Measurements from ENCODE around the gene LLGL2.
"Not testable (repeated sequence)": the region's sequence is repeated elsewhere in the genome, so short reads cannot be mapped to it uniquely, and the experiment has no call there.

Gene LLGL2

DNA sequence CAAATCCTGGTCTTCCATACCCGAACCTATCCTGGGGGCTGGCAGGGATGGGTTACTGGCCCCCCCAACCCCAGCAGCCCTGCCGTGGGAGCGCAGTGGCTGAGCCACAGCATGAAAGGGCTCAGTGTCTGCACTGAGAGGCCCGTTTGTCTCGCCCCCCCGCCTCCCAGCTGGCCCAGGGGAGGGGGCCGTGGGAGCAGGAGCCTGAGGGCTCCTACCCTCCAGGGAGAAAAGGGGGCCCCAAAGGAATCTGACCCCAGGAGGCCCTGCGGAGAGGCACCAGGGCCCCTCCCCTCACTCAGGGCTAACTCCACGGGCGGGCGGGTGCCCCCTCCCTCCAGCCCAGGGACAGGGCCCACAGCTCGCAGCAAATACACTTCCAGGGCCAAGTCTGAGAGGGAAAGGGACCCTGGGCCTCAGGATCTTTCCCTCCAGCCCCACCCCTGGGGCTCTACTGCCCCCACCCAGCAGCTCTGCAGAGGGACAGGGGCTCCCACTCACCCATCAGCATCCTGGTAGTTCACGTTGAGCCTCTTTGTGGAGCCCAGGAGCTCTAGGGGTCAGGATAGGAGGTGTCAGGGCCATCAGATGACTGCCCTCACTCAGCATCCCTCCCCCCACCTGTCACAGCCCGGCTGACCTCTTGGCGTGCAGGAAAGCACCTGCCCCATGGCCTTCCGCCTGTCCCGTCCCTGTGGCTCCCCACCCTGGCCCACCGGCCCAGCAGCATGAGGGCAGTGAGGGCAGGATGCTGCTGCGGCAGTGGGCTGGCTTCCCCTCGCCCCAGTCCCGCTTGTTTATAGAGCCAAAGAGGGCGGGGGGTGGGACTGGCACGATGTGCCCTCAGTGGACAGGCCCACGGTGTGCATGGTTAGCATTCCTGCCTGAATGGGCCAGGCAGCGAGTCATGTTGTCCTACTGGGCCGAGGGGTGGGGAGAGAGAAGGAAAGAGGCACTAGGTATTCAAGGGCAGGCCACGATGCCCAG is 17.5 kb upstream of the LLGL2 start:
- no peak for DNase-seq

DNA sequence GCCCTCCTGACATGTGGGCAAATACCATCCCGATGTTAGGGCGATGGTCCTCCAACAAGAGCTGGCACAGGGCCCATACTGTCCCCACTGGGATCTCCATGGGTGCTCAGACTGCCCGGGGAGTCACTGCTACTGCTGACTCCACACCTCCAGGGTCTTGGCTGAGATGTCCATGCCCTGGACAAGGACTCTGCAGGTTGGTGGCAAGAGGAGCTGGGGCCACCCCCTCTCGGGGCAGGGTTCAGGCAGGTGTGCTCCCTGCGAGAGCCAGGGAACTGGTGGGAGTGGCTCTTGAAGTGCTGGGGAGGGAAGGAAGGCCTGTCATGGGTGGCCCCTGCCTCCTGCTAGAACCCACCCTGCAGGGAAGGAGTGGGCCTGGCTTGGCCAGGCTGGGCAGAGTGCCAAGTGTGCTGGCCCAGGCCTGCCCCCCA is 16.6 kb upstream of the LLGL2 start:
- no peak for DNase-seq

DNA sequence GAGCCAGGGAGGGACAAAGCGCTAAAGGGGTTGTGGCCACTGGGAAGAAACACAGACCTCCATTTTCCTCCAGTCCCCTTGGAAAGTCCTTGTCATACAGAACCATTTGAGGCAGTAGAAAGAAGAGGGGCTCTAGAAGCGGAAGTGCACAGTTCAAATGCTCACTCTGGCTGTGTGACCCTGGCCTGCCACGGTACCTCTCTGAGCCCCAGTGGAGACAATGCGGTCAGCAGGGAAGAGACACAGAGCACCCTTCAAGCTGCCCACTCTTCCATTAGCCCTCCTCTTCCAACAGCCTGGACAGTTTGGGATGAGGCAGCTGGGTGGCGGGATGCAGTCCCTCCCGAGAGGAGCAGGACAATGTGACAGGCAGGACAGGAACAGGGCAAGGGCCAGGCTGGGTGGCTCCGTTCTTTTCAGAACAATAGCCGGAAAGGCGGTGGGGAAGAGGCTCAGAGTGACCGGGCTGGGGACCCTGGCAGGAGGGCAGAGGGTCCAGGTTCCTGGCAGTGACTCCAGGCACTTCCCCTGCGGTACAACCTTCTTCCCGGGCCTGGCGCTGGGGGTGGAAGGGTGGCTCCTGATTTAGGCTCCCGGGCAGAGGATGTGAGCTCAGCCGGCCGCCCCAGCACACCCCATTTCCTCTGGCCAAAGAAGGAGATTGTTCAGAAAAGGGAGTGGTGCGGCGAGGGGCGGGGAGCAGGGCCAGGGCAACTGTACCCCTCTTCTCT is 15.8 kb upstream of the LLGL2 start:
- no peak for DNase-seq

DNA sequence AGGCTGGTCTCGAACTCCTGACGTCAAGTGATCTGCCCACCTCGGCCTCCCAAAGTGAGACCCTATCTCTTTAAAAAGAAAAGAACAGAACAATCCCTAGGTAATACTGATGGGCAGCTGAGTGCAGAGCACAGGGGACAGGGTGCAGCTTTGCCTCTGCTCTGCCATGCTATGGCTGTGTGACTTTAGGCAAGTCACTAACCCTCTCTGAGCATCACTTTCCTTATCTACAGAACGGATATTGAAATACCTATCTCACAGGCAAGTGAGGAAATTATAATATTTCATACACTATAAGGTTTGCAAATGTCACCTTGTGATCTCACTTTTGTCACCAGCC is 14.3 kb upstream of the LLGL2 start:
- DNase-seq, result no peak

DNA sequence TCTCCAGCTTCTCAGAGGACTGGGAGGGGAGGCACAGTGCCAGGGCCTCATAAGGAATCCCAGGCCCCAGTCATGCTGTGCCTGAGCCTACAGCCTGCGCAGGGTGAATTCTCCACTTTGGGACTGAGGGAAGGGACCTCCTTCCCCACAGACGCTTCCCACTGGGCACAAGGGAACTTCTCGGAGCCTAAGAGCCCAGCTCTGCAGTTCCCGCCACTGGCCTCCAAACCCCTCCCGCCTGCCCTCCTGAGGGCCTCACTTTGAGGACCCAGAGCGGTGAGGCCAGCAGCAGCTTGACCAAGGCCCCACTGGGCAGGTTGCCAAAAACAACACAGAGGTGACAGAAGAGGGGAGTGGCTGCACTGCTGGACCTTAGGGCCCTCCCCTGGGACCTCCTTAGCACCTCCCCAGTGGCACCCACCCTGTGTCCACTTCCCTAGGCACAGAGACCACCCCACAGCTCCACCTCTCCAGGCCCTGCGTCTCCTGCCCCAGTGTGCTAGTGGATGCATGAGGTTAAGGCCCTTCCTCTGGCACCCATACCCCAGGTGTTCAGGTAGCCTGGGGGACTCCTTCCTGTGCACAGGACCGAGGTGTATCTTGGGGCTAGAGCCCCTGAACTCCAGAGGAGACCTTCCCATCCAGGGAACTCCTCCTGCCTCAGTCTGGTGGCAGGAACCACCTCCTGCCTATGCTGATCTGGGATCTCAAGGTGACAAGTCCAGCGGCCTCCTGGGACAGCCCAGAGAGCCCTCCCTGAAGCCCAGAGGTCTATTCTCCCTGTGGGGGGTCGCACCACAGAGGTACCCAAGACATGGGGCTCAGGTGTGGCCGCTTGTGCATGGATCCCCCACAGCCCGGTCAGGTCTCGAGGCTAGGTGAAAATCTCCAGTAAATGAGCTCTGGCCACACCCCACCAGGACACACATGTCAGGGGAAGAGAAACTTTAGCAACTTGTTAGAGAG is 13.6 kb upstream of the LLGL2 start:
- no peak for DNase-seq

DNA sequence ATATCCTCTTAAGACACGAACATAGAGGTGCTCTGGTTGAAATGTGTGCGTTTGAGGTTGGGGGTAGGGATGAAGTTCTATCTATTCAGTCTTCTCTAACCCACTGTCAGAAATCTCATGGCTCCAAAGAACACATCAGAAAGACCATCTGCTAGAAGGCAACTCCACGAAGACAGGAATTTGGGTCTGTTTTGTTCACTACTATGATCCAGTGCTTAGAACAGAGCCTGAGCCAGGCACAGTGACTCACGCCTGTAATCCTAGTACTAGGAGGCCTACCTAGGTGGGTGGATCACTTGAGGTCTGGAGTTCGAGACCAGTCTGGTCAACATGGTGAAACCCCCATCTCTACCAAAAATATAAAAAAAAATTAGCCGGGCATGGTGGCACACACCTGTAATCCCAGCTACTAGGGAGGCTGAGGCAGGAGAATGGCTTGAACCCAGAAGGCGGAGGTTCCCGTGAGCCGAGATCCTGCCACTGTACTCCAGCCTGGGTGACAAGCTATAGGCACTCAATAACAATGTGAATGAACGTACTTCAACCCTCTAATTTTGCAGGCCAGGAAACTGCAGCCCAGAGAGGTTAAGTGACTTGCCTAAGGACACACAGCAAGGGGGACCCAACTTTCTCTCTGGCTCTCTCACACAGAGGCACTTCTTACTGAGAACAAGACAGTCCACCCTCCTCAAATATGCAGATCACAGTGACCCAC is 12.4 kb upstream of the LLGL2 start:
- no peak for DNase-seq

DNA sequence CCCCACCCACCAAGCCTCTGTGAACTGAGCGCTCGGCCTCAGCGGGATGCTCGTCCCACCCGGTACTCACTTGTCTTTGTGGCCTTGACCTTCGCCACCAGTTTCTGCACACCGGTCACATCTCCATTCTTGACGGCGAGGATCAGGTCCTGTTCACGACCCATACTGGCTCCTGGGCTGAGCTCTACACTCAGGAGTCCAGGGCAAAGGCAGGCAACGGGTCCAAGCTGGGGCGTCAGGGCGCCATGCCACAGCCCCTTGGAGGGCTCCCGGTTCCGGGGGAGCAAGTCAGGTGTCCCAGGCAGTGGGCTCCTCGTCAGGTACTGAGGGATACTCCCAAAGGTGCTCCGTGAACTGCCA is 11.9 kb upstream of the LLGL2 start:
- no peak for DNase-seq

DNA sequence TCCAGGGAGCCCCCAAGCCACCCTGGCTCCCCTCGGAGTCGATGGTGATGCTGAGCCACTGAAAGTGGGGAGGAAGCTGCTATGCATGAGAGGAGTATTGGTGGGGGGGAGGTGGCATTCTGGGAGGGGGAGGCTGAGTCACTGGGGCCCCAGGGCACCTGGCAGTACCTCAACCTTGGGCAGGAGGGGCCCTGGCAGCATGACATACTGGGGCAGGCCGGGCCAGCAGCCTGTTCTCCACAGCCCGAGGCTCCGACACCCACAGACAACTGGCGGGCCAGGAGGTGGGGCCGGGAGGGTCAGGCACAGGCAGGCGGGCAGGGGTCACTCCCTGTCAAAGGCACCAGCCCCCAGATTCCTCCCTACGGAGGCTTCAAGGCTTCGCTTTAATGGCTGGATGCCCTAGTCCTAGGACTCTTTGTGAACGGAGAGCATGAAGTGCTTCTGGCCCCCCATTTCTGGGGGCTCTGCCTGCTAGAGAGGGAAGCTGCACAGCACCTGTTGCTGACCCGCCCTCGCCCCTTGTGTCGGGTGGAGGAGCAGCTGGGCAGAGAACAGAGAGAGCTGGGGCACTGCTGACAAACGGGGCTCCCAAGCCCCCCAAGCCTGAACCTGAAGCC is 11.1 kb upstream of the LLGL2 start:
- DNase-seq, result peak in 1 of 2 experiments; percentile 11

DNA sequence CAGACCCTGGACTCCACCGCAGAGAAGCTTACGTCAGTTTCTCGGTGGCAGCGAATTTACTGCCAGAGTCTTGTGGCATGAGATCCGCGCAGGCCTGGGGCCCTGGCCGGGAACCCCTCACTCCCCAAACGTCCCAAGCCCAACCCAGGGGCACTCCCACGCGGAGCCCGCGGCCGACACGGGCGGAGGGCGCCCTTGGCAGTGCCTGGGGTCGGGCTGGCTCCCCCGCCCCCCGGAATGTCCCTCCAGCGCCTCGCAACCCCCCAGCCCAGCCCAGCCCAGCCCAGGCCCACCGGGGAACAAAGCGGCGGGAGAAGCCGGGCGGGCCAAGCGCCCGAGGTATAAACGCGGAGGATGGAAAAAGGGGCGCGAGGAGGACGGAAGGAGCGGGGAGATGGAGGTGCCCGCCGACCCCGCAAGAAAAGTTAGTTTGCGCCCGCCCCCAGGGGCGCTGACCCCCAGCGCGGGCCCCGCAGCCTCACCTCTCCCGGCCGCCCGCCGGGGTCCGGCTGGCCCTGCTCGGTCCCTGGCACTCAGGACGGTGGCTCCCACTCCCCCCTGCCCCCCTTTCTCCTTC is 10.5 kb upstream of the LLGL2 start:
- no peak for DNase-seq

DNA sequence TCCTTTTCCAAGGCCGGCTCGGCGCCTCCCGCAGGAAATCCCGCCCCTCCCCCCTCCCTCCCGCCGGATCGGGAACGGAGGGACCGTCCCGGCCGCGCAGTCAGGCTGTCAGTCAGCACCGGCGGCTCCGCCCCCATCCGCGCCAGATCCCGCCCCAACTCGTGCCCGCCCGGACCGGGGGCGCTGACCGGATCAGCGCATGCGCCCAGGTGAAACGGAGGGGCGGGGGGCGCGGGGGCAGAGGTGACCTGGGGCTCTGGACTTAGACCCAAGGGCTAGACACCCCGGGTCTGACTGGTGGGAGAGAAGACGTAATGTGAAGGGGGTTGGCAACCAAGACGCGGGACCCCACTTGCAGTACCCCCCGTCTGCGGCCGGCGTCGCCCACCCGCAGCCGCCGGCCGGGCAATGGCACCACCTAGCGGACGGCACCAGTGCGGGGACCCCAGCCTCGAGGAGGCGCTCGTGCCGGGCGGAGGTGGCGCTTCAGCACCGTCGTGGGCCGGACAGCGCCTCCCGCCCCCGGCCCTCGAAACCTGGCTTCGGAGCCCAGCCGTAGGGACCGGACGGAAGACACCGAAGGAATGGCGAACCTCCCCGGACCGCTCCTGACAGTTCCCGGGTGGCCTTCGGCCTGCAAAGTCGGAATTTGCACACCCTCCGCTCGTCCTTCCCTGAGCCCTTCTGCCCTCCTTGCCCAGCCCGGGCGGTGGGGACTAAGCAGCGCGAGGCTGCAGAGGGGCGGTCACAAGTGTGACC is 9.8 kb upstream of the LLGL2 start, which contains the start of gene CASKIN2:
TSS of gene CASKIN2 (minus strand) at position 42 of the 759 bp plus-strand sequence. CDS start 1,733 bp downstream, outside the sequence.
- peak; percentile 76 to 86 for DNase-seq

DNA sequence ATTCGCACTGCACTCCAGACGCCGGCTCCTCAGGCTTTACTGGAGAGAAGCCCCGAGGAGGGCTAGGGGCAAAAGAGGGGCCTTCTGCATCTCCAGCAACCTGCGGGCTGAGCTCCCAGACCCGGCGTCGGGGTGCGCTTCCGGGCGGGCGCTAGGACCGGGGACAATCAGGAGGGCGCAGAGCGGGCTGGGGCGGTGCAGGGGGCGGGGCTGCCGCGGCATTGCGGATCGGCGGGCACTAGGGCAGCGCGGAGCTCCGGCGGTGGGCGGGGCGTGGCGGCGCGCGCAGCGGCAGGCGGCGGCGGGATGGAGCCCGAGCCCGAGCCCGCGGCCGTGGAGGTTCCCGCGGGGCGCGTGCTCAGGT is 9.3 kb upstream of the LLGL2 start, which contains the start of gene TSEN54:
TSS of gene TSEN54 (plus strand) at position 274 of the 364 bp plus-strand sequence. CDS start at position 307, 33 bp downstream.
- peak; percentile 92 to 97 for DNase-seq

DNA sequence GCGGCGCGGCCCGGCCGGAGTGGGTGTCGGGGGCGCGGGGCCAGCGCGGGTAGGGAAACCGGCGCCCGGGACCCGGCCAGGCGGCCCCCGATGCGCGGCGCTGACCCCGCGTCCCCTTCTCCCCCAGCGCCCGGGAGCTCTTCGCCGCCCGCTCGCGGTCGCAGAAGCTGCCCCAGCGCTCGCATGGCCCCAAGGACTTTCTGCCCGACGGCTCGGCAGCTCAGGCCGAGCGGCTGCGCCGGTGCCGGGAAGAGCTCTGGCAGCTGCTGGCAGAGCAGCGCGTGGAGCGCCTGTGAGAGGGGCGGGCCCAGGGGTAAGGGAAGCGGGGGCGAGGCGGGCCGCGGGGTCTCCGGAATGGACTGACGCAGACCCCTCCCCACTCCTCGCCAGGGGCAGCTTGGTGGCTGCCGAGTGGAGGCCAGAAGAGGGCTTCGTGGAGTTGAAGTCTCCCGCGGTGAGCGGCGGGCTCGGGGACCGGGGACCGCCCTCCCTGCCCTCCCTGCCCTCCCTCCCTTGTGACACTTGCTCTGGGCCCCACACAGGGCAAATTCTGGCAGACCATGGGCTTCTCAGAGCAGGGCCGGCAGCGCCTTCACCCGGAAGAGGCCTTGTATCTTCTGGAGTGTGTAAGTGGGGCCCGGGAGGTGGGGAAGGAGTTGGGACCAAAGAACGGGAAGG is 8.7 kb upstream of the LLGL2 start:
- peak; percentile 43 to 44 for DNase-seq

DNA sequence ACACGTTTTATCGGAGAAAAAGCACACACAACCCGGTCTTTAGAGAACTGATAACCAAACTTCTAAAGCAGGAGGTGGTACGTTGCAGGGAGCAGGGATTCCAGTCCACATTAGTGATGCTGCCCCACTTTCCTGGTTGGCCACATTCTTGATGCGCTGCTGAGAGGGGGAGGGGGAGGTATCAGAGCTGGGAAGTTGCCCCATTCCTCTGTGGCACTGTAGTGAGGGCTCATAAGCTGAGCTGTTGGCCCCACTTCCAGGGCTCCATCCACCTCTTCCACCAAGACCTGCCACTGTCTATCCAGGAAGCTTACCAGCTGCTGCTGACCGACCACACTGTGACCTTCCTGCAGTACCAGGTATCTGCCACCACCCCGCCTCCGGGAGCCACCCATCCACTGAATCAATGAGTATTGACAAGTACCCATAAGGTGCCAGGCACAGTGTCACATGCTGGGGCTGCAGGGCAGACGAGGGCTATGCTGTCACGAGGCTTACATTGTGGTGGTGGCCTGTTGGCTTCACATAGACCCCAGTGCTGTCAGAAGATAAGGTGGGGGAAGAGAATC is 8.1 kb upstream of the LLGL2 start:
- peak in 1 of 2 experiments; percentile 19 for DNase-seq

DNA sequence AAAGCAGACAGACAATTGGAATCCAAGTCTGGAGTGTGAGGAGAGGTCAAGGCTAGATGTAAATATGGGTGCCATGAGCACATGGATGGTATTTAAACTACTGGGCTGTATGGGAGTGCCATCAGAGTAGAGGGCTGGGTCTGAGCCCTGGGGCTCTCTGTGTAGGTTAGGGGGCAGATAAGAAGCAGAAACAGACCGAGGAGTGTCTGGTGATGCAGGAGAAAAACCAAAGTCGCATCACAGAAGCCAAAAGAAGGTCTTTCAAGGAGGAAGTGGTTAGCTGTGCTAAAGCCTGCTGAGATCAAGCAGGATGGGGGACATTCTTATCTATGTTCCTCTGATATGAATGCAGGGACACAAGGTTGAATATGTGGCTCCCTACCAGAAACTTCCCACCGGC is 7.3 kb upstream of the LLGL2 start:
- peak in 1 of 2 experiments; percentile 16 for DNase-seq

DNA sequence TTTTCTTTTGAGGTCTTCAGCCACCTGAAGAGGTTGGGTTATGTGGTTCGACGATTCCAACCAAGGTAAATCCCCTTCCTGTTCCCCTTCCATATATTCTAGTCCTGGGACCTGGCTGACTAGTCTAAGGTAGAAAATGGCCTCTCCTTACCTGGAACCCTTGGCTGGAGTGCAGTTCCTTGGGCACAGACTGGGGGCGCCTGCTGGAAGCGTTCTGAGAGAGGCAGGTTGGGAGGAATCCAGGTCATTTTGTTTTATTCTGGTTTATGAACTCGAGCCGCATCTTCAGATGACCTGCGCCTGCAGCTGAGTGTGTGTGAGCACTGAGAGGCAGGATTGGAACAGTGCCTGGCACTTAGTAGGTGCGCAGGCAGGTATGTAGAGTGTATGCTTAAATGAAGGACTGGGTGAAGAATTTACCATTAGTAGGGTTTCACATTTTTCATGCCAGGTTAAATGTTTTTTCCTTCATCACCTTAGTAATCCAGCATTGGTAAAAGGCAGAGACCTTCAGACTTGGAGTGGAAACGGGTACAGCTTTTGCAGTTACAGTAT is 6.4 kb upstream of the LLGL2 start:
- DNase-seq, result no peak

DNA sequence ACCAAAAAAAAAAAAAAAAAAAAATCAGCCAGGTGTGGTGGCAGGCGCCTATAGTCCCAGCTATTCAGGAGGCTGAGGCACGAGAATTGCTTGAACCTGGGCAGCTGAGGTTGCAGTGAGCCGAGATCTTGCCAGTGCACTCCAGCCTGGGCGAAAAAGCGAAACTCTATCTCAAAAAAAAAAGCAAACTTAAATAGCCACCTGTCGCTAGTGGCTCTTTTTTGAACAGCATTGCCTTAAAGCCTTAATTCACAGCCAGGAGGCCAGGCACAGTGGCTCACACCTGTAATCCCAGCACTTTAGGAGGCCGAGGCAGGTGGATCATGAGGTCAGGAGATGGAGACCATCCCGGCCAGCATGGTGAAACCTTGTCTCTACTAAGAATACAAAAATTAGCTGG is 5.1 kb upstream of the LLGL2 start:
- not testable (repeated sequence) for DNase-seq

DNA sequence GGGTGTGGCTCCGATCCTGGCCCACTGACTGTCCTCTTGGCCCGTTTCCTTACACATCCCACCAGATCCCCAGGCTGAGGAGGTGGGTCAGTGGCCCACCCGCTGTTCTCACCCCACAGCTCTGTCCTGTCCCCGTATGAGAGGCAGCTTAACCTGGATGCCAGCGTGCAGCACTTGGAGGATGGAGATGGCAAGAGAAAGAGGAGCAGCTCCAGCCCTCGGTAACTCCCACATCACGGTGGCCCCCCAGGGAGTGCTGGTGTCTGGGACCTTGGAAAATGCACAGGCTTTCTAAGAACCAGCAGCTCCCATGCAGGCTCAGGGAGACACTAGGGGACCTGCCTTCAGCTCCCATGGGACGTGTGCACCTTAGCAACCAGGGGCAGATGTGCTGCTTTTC is 4.2 kb upstream of the LLGL2 start:
- DNase-seq, result no peak

DNA sequence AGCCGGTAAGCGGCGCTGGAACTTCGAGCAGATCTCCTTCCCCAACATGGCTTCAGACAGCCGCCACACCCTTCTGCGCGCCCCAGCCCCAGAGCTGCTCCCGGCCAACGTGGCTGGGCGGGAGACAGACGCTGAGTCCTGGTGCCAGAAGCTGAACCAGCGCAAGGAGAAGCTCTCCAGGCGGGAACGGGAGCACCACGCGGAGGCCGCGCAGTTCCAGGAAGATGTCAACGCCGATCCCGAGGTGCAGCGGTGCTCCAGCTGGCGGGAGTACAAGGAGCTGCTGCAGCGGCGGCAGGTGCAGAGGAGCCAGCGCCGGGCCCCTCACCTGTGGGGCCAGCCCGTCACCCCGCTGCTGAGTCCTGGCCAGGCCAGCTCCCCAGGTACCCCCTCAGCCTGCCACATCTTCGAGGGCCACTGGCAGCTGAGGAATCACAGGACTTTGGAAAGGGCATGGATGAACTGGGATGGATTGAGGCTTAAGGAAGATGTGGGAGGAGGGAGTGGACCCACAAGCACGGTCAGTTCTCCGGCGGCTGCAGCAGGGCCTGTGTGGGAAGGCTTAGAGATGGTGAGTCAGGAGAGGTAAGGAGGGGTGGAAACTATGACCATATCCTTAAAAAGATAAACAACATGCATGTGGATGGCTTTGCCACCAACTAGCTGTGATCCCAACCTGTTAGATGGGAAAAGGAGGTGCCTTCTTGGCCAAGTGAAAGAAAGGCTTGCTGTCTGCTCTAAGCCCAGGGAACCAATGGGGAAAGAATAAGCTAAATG is 3.4 kb upstream of the LLGL2 start:
- DNase-seq, result no peak

Data from stimulated activated CD4-positive, alpha-beta T cell treated with anti-CD3 and anti-CD28 coated beads, Interleukin-4, amount 100 ng/mL, for 4 hours (primary cell).